HG02588 (cell line): ENCODE results near the gene NRXN3.
"Not testable (repeated sequence)": the region's sequence is repeated elsewhere in the genome, so short reads cannot be mapped to it uniquely, and the experiment has no call there.

Experiments used
- ATAC-seq: cut with Tn5 transposase; IDR thresholded peaks from one replicate; pipeline ENCODE4 v1.9.1; 2021; ENCODE audit warnings: mild to moderate bottlenecking, moderate library complexity; ENCODE audit not compliant: unreplicated experiment

The NRXN3 gene

GRCh38 chr14:79094951-79095350 is 924.8 kb downstream of the NRXN3 start:
- no peak for ATAC-seq

- ATAC-seq: no peak
These were observed 926.6 kb downstream of the NRXN3 start for GRCh38 chr14:79096811-79097210.

GRCh38 chr14:79098324-79098723 is 928.2 kb downstream of the NRXN3 start:
- no peak for ATAC-seq

- ATAC-seq: no peak
These were observed 930.4 kb downstream of the NRXN3 start for GRCh38 chr14:79100578-79100977.

- no peak for ATAC-seq
These were observed 931.2 kb downstream of the NRXN3 start for GRCh38 chr14:79101388-79101787.

- no peak for ATAC-seq
These were observed 933.6 kb downstream of the NRXN3 start for GRCh38 chr14:79103764-79104163.

- ATAC-seq: not testable (repeated sequence)
These were observed 940.4 kb downstream of the NRXN3 start for GRCh38 chr14:79110564-79110963.

- ATAC-seq: no peak
These were observed 941.9 kb downstream of the NRXN3 start for GRCh38 chr14:79111987-79112501.

- ATAC-seq: no peak
These were observed 947.4 kb downstream of the NRXN3 start for GRCh38 chr14:79117561-79117960.

GRCh38 chr14:79118291-79118690 is 948.1 kb downstream of the NRXN3 start:
- no peak for ATAC-seq

GRCh38 chr14:79134361-79134760 is 964.2 kb downstream of the NRXN3 start:
- ATAC-seq: no peak

- ATAC-seq: no peak
These were observed 966.2 kb downstream of the NRXN3 start for GRCh38 chr14:79136071-79137044.

- no peak for ATAC-seq
These were observed 966.9 kb downstream of the NRXN3 start for GRCh38 chr14:79137045-79137430.

- no peak for ATAC-seq
These were observed 967.7 kb downstream of the NRXN3 start for GRCh38 chr14:79137836-79138235.

GRCh38 chr14:79144896-79145295 is 974.7 kb downstream of the NRXN3 start:
- no peak for ATAC-seq

- no peak for ATAC-seq
These were observed 980.1 kb downstream of the NRXN3 start for GRCh38 chr14:79150226-79150625.

GRCh38 chr14:79157369-79157768 is 987.2 kb downstream of the NRXN3 start:
- no peak for ATAC-seq

- ATAC-seq: no peak
These were observed 991.4 kb downstream of the NRXN3 start for GRCh38 chr14:79161571-79161970.

GRCh38 chr14:79162833-79163232 is 992.7 kb downstream of the NRXN3 start:
- no peak for ATAC-seq

GRCh38 chr14:79165471-79166090 is 995.4 kb downstream of the NRXN3 start:
- no peak for ATAC-seq

- no peak for ATAC-seq
These were observed 996.0 kb downstream of the NRXN3 start for GRCh38 chr14:79166171-79166570.

GRCh38 chr14:79167957-79168356 is 997.8 kb downstream of the NRXN3 start:
- ATAC-seq: no peak
